ENCODE results near the gene MRGPRD. TPM values are rescaled to one million over a fixed set of nuclear protein-coding genes. Genes with fewer than 3 reads are reported as not detected.
"Not testable (repeated sequence)": the region's sequence is repeated elsewhere in the genome, so short reads cannot be mapped to it uniquely, and the experiment has no call there.

Gene MRGPRD
- total RNA-seq, 1 experiment from 2014 or later: not detected

DNA sequence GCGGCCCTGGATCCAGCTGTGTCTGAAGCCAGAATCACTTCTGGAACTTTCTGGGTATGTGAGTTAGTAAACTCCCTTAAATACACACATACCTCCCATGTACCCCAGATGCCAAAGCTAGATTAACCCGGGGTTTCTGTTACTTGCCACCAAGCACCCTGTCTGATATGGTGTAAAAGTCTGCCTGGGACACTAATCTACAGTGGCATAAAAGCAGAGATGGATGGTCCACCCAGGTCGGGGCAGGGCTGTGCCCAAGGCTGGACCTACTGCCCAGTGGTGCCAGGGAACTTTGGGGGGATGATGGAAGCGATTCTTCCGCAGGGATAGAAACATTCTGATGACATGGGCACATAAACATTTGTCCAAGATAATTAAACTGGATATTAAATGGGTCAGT lies 19.6 kb upstream of the MRGPRD start (continued):
- no peak for TF ChIP-seq ZNF396 (CRISPR knock-in tag; IDR thresholded peaks at IDR 0.05; ENCODE audit: borderline replicate concordance)
- no peak for TF ChIP-seq JUN (CRISPR knock-in tag; IDR thresholded peaks at IDR 0.05)
- TF ChIP-seq, protein P1, sequence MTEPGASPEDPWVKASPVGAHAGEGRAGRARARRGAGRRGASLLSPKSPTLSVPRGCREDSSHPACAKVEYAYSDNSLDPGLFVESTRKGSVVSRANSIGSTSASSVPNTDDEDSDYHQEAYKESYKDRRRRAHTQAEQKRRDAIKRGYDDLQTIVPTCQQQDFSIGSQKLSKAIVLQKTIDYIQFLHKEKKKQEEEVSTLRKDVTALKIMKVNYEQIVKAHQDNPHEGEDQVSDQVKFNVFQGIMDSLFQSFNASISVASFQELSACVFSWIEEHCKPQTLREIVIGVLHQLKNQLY (CRISPR knock-in tag; IDR thresholded peaks at IDR 0.05): no peak
- TF ChIP-seq PRRX2 (CRISPR knock-in tag; IDR thresholded peaks at IDR 0.05): no peak
- TF ChIP-seq FOXJ3 (CRISPR knock-in tag; IDR thresholded peaks at IDR 0.05; ENCODE audit: borderline replicate concordance): no peak
- no peak for TF ChIP-seq RORB (CRISPR knock-in tag; IDR thresholded peaks at IDR 0.05)
- TF ChIP-seq NFATC4 (CRISPR knock-in tag; IDR thresholded peaks at IDR 0.05): no peak
- TF ChIP-seq, protein P2, sequence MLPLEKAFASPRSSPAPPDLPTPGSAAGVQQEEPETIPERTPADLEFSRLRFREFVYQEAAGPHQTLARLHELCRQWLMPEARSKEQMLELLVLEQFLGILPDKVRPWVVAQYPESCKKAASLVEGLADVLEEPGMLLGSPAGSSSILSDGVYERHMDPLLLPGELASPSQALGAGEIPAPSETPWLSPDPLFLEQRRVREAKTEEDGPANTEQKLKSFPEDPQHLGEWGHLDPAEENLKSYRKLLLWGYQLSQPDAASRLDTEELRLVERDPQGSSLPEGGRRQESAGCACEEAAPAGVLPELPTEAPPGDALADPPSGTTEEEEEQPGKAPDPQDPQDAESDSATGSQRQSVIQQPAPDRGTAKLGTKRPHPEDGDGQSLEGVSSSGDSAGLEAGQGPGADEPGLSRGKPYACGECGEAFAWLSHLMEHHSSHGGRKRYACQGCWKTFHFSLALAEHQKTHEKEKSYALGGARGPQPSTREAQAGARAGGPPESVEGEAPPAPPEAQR (CRISPR knock-in tag; IDR thresholded peaks at IDR 0.05): no peak
- TF ChIP-seq, protein P3, sequence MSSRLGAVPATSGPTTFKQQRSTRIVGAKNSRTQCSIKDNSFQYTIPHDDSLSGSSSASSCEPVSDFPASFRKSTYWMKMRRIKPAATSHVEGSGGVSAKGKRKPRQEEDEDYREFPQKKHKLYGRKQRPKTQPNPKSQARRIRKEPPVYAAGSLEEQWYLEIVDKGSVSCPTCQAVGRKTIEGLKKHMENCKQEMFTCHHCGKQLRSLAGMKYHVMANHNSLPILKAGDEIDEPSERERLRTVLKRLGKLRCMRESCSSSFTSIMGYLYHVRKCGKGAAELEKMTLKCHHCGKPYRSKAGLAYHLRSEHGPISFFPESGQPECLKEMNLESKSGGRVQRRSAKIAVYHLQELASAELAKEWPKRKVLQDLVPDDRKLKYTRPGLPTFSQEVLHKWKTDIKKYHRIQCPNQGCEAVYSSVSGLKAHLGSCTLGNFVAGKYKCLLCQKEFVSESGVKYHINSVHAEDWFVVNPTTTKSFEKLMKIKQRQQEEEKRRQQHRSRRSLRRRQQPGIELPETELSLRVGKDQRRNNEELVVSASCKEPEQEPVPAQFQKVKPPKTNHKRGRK (CRISPR knock-in tag; IDR thresholded peaks at IDR 0.05; ENCODE audit: borderline replicate concordance): no peak

DNA sequence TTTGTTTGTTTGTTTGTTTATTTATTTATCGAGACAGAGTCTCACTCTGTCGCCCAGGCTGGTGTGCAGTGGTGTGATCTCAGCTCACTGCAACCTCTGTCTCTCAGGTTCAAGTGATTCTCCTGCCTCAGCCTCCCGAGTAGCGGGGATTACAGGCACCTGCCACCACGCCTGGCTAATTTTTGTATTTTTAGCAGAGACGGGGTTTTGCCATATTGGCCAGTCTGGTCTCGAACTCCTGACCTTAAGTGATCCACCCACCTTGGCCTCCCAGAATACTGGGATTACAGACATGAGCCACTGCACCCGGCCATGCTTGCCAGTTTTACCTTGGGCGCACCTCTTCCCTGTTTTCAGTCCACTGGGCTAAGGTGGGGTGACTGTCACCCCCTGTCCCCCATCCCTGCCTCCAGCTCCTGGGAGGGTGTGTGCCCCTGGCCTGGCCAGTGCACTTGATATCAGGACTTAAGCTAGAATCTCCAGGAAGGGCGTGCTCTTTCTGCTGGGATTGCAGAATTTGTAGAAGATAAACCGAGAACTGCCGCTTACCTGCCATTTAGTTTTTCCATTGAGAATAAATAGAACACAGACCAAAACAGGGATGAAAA lies 19.1 kb upstream of the MRGPRD start:
- POLR2A ChIA-PET; H3K4me1 Mint-ChIP-seq; H3K27me3 Mint-ChIP-seq (ENCODE audit: low read depth); H3K36me3 Mint-ChIP-seq; ATAC-seq; H3K27ac Mint-ChIP-seq; H3K4me3 Mint-ChIP-seq; H3K9me3 Mint-ChIP-seq: not testable (repeated sequence)
- CTCF ChIA-PET: interaction anchor here (0.8 to 1.6 kb wide), 3 partner anchors 11 to 110 kb away, joined by 3 to 5 read pairs (median 3); partner anchors contain the start of gene TPCN2
- DNase-seq (ENCODE audit: low spot score): peak; percentile 1

DNA sequence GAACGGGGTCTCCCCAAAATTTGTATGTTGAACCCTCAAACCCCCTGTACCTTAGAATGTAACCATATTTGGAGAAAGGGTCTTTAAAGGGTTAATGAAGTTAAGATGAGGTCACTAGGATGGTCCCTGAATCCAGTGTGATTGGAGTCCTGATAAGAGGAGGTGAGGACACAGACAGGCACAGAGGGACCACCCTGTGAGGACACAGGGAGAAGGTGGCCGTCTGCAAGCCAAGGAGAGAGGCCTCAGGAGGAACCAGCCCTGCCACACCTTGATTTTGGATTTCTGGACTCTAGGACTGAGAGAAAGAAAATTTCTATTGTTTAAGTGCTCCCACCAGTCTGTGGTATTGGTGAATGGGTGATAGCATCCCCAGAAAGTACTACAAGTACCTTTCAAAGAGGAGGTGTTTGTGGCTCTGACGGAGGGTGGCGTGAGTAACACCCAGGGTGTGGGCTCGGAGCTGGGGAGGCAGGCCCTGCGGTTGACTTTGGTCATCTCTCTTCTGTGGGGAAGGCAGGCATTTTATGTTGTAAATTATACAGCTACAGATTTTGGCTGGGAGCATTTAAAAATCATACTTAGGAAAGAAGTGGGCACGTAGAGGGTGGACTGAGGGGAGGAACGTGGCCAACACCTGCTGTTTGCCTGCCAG lies 18.4 kb upstream of the MRGPRD start:
- Mint-ChIP-seq H3K4me3 (no peak overlapping the region), H3K9me3 (no peaks in the 10 kb centered on the region), H3K27ac (peak overlapping the region; percentile 30; the same call in 1 of the 2 replicates), H3K36me3 (no peaks in the 10 kb centered on the region), H3K4me1 (peaks cover 3% of the 10 kb centered on the region; the same call in 1 of the 2 replicates), H3K27me3 (ENCODE audit: low read depth) (no peaks in the 10 kb centered on the region)
- DNase-seq (ENCODE audit: low spot score): no peak
- no peak for ATAC-seq
- ChIA-PET POLR2A (interaction anchor here (1.3 kb wide), 1 partner anchor 12 kb away, joined by 3 read pairs; no protein-coding TSS in a partner anchor), CTCF (interaction anchor here (0.8 to 0.9 kb wide), 3 partner anchors 14 to 109 kb away, joined by 3 read pairs; partner anchors contain the start of genes MRGPRF and TPCN2)
- TF ChIP-seq, protein P4, sequence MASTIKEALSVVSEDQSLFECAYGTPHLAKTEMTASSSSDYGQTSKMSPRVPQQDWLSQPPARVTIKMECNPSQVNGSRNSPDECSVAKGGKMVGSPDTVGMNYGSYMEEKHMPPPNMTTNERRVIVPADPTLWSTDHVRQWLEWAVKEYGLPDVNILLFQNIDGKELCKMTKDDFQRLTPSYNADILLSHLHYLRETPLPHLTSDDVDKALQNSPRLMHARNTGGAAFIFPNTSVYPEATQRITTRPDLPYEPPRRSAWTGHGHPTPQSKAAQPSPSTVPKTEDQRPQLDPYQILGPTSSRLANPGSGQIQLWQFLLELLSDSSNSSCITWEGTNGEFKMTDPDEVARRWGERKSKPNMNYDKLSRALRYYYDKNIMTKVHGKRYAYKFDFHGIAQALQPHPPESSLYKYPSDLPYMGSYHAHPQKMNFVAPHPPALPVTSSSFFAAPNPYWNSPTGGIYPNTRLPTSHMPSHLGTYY (CRISPR knock-in tag; IDR thresholded peaks at IDR 0.05): no peak
- TF ChIP-seq GTF2I (CRISPR knock-in tag; conservative IDR thresholded peaks at IDR 0.05) (no peak), MYBL2 (CRISPR knock-in tag; IDR thresholded peaks at IDR 0.05) (no peak), GRHL2 (CRISPR knock-in tag; IDR thresholded peaks at IDR 0.05; ENCODE audit: insufficient replicate concordance, severe bottlenecking) (no peak)
- TF ChIP-seq, protein P5, sequence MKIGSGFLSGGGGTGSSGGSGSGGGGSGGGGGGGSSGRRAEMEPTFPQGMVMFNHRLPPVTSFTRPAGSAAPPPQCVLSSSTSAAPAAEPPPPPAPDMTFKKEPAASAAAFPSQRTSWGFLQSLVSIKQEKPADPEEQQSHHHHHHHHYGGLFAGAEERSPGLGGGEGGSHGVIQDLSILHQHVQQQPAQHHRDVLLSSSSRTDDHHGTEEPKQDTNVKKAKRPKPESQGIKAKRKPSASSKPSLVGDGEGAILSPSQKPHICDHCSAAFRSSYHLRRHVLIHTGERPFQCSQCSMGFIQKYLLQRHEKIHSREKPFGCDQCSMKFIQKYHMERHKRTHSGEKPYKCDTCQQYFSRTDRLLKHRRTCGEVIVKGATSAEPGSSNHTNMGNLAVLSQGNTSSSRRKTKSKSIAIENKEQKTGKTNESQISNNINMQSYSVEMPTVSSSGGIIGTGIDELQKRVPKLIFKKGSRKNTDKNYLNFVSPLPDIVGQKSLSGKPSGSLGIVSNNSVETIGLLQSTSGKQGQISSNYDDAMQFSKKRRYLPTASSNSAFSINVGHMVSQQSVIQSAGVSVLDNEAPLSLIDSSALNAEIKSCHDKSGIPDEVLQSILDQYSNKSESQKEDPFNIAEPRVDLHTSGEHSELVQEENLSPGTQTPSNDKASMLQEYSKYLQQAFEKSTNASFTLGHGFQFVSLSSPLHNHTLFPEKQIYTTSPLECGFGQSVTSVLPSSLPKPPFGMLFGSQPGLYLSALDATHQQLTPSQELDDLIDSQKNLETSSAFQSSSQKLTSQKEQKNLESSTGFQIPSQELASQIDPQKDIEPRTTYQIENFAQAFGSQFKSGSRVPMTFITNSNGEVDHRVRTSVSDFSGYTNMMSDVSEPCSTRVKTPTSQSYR (CRISPR knock-in tag; IDR thresholded peaks at IDR 0.05): no peak
- TF ChIP-seq, protein P6, sequence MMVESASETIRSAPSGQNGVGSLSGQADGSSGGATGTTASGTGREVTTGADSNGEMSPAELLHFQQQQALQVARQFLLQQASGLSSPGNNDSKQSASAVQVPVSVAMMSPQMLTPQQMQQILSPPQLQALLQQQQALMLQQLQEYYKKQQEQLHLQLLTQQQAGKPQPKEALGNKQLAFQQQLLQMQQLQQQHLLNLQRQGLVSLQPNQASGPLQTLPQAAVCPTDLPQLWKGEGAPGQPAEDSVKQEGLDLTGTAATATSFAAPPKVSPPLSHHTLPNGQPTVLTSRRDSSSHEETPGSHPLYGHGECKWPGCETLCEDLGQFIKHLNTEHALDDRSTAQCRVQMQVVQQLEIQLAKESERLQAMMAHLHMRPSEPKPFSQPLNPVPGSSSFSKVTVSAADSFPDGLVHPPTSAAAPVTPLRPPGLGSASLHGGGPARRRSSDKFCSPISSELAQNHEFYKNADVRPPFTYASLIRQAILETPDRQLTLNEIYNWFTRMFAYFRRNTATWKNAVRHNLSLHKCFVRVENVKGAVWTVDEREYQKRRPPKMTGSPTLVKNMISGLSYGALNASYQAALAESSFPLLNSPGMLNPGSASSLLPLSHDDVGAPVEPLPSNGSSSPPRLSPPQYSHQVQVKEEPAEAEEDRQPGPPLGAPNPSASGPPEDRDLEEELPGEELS (CRISPR knock-in tag; IDR thresholded peaks at IDR 0.05): no peak

Measured in WTC11 (cell line).